Inflammatory macrophage (primary cell): ENCODE results near the gene NAV2.

Source experiments
- DNase-seq, 2 donors: peaks; one replicate each; pipeline ENCODE4 v3.0.0-alpha.2; 2020 to 2022

NAV2 gene

DNA sequence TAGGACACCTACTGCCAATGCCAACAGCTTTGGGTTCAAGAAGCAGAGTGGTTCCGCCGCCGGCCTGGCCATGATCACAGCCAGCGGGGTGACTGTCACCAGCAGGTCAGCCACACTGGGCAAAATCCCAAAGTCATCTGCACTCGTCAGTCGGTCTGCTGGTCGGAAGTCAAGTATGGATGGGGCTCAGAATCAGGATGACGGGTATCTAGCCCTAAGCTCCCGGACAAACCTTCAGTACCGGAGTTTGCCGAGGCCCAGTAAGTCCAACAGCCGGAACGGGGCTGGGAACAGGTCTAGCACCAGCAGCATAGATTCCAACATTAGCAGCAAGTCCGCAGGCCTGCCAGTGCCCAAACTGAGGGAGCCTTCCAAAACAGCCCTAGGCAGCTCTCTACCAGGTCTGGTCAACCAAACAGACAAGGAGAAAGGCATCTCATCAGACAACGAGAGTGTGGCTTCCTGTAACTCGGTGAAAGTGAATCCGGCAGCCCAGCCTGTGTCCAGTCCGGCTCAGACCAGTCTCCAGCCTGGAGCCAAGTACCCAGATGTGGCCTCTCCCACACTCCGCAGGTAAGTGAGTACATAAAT is 332.6 kb downstream of the NAV2 start:
- no peak for DNase-seq

DNA sequence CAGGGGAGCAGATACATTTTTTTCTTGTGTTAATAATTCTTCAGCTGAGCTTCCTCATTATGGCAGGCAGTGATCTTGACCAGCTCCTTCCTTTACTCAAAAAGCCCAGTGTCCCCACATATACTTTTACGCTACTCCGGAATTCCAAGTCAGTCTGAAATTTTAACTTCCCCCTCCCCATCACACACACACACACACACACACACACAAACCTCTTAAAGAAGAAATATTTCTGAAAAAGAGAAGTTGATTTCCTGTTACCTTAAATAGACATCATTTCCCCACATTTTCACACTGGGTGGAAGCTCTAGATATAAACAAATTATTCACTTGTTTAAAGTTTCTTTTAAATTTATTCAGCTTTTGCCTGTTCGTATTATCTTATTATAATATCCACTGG is 333.8 kb downstream of the NAV2 start:
- peak; percentile 8 to 55 for DNase-seq

DNA sequence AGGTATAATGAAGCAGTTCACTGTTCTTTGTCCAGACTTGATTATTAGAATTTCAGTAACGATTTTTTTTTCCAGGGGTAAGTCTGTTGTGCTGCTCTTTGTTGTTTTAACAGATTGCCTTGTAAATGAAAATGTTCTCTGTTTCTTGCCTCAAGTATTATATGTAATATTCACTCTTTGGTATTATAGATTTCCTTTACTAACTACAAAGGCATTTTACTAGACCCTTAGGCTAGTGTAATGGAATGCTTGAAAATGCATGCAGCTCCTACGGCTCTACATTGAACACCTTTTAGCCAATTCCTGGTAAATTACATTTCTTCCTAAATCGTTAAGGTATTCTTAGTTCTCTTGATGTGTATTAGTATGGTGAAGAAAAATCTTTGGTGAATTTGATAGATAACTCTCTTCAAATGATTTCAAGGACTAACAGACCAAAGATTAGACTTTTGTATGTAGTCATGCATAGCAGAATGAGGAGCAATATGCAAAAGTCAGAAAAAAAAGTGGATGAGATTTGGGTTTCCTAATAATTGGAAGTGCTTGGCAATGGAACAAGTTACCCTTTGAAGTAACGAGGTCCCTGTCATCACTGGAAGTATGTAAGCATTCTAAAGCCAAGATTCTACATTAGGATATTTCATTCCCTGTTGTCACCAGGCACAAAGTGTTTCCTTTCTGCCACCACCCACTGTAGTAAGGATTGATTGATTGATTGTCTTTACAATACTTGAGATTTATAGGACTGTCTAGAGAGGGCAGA is 334.6 kb downstream of the NAV2 start:
- no peak for DNase-seq

DNA sequence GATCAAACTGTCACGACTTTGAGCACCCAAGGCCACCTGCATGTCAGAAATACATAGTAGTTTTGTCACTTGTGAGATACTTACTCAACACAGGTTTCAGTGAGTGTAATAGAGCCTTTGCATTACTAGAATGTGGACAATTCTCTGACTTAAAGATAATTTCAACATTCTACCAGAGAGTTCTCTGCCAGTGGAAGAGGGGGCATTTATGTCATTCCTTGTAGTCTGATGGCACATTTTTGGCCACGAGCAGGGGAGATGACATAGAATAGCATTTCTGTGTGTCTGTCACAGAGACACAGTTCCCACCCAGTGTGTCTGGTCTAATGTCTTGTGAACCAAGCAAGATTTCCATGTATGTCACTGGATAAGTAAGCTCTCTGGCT is 335.1 kb downstream of the NAV2 start:
- no peak for DNase-seq

- peak in 1 of 2 donors; percentile 14 for DNase-seq
Measured at GRCh38 chr11:20048246-20048645, 335.6 kb downstream of the NAV2 start.

GRCh38 chr11:20048707-20049106 is 336.1 kb downstream of the NAV2 start:
- no peak for DNase-seq

DNA sequence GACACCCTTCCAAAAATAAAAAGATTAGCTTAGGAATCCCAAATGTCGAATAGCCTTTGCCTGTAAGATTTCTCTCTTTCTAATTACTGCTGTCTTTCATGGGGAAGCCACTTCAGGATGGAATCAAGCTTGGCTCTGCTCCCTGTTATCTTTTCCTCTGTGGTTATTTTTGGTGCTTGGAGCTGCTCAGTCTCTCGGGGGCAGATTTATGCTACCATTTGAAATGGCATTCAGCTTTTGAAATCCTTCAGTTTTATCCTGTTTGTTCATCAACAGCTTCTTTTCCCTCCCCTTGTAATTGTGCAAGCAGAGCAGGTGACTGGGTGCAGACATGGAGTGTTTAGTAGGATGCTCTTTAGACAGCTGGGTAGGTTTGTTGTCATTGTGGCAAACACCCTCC is 336.6 kb downstream of the NAV2 start:
- DNase-seq, result no peak

DNA sequence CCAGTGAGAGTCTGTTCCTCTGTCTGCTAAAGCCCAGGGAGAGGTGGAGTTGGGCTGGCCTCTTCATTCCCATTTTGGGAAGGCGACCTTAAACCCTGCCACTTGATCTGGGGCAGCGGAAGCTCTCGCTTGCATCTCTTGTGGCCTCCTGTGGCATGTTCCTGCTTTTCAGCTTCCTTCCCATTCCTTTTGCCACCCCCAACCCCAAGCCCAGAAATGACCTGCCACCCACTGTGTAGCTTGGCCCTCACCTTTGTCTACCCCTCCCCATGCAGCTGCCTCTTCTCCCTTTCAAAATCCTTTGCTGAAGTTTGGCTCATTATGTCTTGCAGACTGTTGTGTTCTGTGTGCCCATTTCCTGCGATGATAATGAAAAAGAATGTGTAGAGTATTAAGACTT is 337.4 kb downstream of the NAV2 start:
- no peak for DNase-seq

DNA sequence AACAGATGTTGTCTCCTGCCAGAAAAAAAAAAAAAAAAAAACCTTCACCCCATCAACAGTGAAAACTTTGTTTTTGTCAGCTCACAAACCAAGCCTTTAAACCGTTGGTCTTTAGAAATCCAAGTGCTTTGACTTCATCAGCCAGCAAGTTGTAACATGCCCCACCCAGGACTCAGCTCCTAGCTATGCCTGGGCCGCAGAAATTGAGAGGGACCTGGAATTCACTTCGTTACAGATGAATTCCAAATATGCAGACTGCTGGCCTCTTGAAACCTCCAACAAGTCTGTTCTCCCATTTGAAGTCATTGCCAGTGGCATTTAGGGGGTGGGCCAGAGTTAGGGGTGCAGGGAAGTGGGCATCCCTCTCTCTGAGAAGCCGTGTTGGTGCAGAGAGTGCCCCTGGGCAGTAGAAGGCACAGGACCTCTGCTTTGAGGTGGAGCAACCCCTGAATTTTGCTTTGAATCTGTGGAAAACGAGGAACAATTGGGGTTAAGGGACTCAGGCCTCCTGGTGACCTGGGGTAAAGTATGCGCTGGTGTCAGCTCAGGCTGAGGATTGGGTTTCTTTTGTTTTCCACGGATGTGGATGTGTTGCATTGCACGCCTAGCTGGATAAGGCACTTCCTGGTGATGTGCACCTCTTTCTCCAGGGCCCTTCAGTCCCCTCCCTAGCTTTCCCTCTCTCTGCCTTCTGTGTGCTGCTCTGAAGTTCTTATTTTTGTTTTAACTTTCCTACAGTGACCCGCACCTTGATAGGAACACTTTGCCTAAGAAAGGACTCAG is 338.1 kb downstream of the NAV2 start:
- DNase-seq, result no peak

- no peak for DNase-seq
Measured at GRCh38 chr11:20051469-20052399, 339.1 kb downstream of the NAV2 start.

DNA sequence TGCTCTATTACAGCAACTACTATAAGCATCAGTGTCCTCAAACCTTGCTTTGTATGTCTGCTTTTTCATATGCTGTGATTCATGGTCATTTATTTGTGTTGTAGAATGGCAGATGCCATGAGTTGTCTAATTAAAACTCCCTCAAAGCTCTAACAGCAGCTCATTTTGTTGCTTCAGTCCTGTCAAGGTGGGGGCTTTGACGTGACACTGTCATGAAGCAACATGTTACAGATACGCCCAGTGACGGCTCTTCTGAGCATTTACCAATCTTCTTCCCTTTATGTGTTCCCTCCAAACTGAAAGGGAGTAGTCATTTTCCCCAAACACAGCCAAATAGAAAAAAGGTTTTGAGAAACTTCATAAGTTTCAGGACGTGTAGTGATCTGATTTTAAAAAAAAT is 340.9 kb downstream of the NAV2 start:
- DNase-seq, result no peak

- no peak for DNase-seq
Measured at GRCh38 chr11:20054584-20054983, 341.9 kb downstream of the NAV2 start.

GRCh38 chr11:20055312-20055711 is 342.7 kb downstream of the NAV2 start:
- DNase-seq, result no peak

GRCh38 chr11:20056109-20056949 is 343.7 kb downstream of the NAV2 start:
- no peak for DNase-seq

- DNase-seq, result no peak
Measured at GRCh38 chr11:20056950-20057943, 344.6 kb downstream of the NAV2 start.

DNA sequence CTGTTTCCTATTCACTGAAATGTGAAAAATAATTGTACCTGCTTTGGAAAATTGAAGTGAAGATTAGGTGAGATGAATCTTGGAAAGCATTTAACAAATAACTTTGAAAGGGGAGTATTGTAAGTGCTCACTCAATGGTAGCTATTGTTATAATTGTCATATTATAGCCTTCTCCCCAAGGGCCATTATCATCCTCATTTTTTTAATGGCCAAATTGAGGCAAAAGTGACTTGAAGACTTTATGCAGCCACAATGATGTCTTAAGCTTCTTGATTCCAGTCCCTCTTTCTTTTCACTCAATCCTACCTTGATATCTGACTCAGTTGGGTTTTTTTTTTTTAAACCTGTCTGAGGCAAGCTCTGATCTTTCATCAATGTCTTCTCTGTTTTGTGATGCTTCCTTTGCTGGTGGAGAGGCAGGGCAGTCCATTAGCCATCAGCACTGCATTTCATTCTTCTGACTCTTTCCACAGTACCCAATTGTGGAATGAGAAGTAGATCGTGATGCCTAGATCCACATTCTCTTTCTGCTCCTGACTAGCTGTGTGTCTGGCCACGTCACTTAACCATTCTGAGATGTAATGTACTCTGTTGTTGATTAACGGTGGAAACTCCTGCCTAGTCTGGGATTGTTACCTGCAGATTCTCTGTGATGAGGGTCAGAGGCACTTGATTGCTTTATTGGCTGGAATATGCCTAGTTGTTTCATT is 346.3 kb downstream of the NAV2 start:
- DNase-seq, result no peak

DNA sequence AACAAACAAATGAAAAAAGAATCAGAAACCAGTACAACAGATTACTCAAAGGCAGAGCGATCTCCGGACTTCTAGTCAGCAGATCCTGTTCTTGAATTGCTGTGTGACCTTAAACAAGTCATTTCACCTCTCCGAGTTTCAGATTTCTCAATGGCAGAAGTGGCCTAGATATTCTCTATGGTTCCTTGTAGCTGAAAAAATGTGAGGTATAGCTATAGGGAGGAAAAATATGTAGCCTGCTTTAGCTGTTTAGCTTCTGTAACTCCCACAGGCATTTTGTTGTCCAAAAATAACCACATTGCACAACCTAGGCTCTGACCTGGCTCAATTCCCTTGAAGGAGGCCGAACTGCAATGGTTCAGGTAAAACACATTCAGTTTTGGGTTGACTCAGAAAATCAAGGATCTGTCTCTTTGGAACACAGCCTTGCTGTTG is 347.0 kb downstream of the NAV2 start:
- DNase-seq, result no peak

DNA sequence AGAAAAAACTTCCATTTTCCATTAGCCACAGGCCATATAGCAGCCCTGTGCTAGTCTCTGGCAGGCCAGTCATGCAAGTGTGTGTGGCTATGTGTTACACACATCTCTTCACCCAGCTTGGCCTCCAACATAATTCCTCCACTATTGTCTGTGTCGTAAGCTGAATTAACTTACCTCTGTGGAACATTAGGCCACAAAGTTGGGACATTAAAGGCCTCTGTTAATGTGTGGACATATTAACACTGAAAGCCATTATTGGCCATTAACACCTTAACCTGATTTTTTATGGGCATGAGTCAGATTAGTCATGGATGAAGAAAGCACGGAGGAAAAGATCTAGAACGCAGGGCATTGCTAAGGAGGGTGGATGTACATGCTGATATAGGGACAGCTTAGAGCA is 347.5 kb downstream of the NAV2 start:
- no peak for DNase-seq

- DNase-seq, result no peak
Measured at GRCh38 chr11:20060647-20061205, 348.1 kb downstream of the NAV2 start.
